GM12864 (cell line): ENCODE data around the gene PRKRA.
A peak's percentile ranks its signal among the peaks of the same experiment; 100 is the strongest.
"Not testable (repeated sequence)": the region's sequence is repeated elsewhere in the genome, so short reads cannot be mapped to it uniquely, and the experiment has no call there.

ENCODE experiments used
- DNase-seq: peaks from one replicate; pipeline ENCODE4 v3.0.0-alpha.2; 2011; ENCODE audit warnings: low read depth
- H3K4me3 ChIP-seq: 2 replicates; pipeline ENCODE4 v1.5.1; 2011; ENCODE audit warnings: mild to moderate bottlenecking, low read depth, low read length, control low read depth
- CTCF ChIP-seq: IDR thresholded peaks from 2 replicates; pipeline ENCODE4 v1.5.1; 2011; ENCODE audit warnings: low read depth, mild to moderate bottlenecking, moderate library complexity, low read length, control low read depth, inconsistent platforms; ENCODE audit errors: missing control alignments

PRKRA gene

GRCh38 chr2:178425255-178425827 lies 25.6 kb downstream of the PRKRA start:
- DNase-seq: no peak
- TF ChIP-seq CTCF: no peak

GRCh38 chr2:178423746-178424145 lies 27.2 kb downstream of the PRKRA start:
- DNase-seq, H3K4me3 ChIP-seq: not testable (repeated sequence)

More at GRCh38 chr2:178425255-178425827, 25.6 kb downstream of the PRKRA start:
- H3K4me3 ChIP-seq: no peak overlapping the region

GRCh38 chr2:178422097-178422496 lies 28.9 kb downstream of the PRKRA start:
- TF ChIP-seq CTCF: no peak
- no peak for DNase-seq
- H3K4me3 ChIP-seq: no peak overlapping the region

GRCh38 chr2:178420463-178420999 lies 30.4 kb downstream of the PRKRA start:
- no peak overlapping the region for H3K4me3 ChIP-seq
- no peak for TF ChIP-seq CTCF
- no peak for DNase-seq

- no peak for DNase-seq
- peak; percentile 19 for TF ChIP-seq CTCF
- no peak overlapping the region for H3K4me3 ChIP-seq
Measured at GRCh38 chr2:178419123-178419522, 31.9 kb downstream of the PRKRA start.

DNA sequence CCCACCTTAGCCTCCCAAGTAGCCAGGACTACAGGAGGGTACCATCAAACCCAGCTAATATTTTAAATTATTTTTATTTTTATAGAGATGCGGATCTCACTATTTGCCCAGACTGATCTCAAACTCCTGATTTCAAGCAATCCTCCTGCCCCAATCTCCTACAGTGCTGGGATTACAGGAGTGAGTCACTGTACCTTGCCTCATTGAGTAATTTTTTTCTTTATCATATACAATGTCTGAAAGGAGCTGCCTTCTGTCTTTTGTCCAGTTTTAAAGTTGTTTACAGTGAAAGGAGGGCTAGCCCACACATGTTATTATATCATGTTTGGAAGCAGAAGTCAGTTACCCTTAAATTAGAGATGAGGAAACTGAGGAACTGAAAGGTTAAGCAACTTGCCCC lies 32.5 kb downstream of the PRKRA start:
- no peak overlapping the region for H3K4me3 ChIP-seq
- no peak for TF ChIP-seq CTCF
- DNase-seq: no peak

GRCh38 chr2:178417916-178418315 lies 33.1 kb downstream of the PRKRA start:
- no peak overlapping the region for H3K4me3 ChIP-seq
- no peak for TF ChIP-seq CTCF
- DNase-seq: no peak
